ENCODE measurements around the gene ASPM.
"Not testable (repeated sequence)": the region's sequence is repeated elsewhere in the genome, so short reads cannot be mapped to it uniquely, and the experiment has no call there.

The ASPM gene

DNA sequence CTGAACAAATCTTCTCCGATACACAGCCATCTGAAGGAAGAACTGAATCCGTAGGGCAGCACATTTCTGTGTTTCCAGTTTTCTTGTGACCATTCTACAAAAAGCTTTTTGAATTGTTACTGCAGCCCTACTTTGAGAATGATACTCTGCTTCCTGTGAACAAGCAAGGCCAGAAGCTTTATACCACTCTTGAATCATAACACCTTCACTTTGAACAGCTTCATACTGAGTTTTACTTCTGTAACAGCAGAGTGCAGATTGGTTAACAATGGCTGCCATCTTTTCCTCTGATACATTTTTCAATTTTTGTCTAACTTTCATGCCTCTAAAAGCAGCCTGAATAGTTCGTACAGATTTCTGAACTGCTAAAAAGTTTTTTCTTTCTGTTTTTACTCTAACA lies 45.8 kb downstream of the ASPM start:
- TF ChIP-seq, protein P1, sequence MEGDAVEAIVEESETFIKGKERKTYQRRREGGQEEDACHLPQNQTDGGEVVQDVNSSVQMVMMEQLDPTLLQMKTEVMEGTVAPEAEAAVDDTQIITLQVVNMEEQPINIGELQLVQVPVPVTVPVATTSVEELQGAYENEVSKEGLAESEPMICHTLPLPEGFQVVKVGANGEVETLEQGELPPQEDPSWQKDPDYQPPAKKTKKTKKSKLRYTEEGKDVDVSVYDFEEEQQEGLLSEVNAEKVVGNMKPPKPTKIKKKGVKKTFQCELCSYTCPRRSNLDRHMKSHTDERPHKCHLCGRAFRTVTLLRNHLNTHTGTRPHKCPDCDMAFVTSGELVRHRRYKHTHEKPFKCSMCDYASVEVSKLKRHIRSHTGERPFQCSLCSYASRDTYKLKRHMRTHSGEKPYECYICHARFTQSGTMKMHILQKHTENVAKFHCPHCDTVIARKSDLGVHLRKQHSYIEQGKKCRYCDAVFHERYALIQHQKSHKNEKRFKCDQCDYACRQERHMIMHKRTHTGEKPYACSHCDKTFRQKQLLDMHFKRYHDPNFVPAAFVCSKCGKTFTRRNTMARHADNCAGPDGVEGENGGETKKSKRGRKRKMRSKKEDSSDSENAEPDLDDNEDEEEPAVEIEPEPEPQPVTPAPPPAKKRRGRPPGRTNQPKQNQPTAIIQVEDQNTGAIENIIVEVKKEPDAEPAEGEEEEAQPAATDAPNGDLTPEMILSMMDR (IDR thresholded peaks at IDR 0.05; ENCODE audit: extremely low read depth, missing control alignments) = no peak
- DNase-seq (ENCODE audit: low spot score) = no peak

DNA sequence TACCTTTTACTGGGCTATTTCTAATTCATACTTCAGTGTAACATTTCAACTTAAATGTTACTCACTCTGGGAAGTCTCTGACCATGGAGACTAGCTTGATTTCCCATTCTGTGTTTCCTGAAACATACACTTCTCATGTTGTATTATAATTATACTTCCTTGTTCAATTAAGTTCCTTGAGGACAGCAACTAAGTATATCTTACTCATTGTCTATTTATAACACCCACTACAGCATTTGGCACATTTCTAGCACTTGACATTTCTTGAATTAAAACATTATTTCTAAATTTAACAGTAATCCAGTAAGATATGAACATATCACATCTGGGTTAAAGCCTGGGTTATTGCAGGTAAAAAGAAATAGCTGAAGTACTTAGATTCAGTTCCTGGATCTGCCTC lies 47.0 kb downstream of the ASPM start:
- TF ChIP-seq, protein P1 (IDR thresholded peaks at IDR 0.05; ENCODE audit: extremely low read depth, missing control alignments) = no peak
- no peak for DNase-seq (ENCODE audit: low spot score)

DNA sequence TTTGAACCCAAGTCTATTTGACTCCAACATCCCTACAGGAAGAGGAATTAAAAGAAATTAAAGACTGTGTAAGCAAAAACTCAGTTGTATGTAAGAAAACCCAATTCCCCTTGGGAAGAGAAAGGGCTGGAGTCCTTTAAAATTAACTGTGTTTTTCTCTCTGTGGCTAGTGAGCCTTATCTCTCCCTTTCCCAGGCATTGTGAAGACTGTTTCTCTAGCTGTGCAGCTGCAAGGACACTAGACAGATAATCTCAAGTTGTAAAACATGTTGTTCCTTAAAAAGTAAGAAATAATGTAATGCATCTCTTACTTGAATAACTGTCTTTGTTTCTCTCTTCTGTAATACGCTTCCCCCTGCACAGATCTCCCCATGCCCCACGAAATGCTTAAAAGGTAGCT lies 49.5 kb downstream of the ASPM start:
- not testable (repeated sequence) for DNase-seq (ENCODE audit: low spot score)

DNA sequence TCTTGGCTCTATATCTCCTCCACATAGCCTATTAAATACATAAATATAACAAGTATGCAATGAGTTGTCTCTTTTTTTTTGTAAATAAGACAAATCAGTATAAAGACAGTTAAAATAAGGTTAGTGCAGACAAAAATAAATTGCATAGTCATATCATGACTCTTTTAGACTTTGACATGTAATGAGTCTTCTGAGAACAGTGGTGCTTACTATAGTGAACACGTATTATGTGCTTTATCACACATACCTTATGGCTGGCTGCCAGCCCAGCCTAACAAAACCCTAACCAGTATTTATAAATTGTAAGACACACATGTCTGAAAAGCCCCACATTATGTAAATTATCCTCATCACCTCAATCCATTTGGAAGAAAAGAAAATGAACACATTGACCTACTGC lies 50.3 kb downstream of the ASPM start:
- TF ChIP-seq, protein P1 (IDR thresholded peaks at IDR 0.05; ENCODE audit: extremely low read depth, missing control alignments) = no peak
- no peak for DNase-seq (ENCODE audit: low spot score)

DNA sequence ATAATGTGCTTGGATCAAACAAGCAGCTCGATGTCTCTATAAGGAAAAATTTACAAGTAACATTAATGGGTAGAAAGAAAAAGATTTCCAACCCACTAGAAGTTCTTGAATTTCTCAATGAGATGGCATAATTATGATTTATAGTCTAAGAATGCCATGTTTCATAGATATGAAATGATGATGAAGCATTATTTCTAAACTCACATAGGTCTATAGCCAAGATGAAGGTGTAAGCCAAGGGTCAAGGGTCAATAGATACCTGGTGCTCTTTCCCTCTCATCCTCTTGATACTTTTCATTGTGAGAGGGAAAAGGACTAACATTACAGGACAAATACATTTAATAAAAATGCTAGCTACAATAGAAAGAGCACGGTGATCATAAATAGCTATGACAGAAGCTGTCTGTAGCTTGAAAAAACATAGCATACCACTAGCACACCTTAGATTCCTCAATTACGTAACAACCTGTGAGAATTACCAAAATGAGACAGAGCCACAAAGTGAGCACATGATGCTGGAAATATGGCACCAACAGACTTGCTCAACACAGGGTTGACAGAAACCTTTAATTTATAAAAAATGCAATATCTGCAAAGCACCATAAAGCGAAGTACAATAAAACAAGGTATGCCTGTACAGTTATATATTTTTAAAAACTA lies 53.1 kb downstream of the ASPM start:
- no peak for DNase-seq (ENCODE audit: low spot score)
- TF ChIP-seq, protein P1 (IDR thresholded peaks at IDR 0.05; ENCODE audit: extremely low read depth, missing control alignments) = no peak

DNA sequence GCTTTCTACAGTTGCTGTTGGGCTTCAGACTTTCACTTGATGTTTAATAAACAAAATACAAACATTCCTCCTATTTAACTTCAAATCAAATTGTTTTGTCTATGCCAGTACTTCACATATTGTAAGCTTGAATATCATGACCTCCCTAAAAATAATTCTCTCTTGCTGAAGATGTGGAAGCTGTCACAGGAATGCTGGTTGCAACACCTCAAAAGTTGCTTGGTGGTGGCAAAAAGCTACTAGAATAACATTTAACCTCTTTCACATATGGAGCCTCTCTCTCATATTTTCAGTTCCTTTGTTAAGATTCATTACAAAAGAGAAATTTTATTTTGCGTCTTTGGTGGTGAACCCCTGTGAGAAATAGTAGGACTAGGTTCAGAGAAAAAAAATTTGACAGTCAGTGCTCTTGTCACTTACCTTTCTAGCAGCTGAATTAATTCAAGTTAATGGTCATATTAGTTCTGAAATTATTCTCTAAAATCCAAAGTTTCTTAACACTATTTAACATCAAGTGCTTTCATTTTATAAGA lies 53.9 kb downstream of the ASPM start:
- TF ChIP-seq, protein P1 (IDR thresholded peaks at IDR 0.05; ENCODE audit: extremely low read depth, missing control alignments) = no peak

DNA sequence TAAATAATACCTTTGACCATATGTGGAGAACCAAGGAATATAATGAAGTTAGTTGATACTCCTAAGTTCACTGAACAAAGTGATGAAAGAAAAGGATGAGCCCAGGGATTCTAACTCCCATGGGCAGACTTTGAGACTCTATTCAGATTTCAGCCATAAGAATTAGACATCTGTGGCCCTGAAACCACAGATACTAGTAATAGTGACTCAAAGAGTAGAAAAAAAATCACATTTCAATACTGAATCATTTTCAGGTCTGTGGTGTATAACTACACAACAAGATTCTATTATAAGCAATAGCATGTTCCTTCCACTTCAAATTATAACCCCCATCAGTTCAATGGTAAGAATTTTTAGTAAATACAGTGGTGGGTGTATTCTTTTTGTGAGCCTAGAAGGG lies 63.0 kb downstream of the ASPM start:
- DNase-seq (ENCODE audit: low spot score) = no peak

More for the DNA sequence above, 53.9 kb downstream of the ASPM start:
- DNase-seq (ENCODE audit: low spot score) = no peak

More for the DNA sequence above, 63.0 kb downstream of the ASPM start:
- TF ChIP-seq, protein P1 (IDR thresholded peaks at IDR 0.05; ENCODE audit: extremely low read depth, missing control alignments) = no peak
